B cell (primary cell): ENCODE data around the gene AMPH. TPM values are rescaled to one million over a fixed set of nuclear protein-coding genes. Genes with fewer than 3 reads are reported as not detected.

Experiments
- ATAC-seq: fragments of 200-7000 bp; cut with Tn5 transposase; one replicate; pipeline ENCODE4 v1.10.0; 2021; ENCODE audit warnings: low read depth, mild to moderate bottlenecking, moderate number of reproducible peaks, moderate library complexity
- CTCF ChIA-PET: fragments of 350-600 bp; sonication (Branson Sonifier 250); formaldehyde crosslinking; loops from one replicate; lab custom pipeline; 2021; ENCODE audit warnings: antibody characterized with exemption, inconsistent platforms; lab: Charles Lee
- POLR2A ChIA-PET: fragments of 350-600 bp; sonication (Branson Sonifier 250); formaldehyde crosslinking; loops from one replicate; lab custom pipeline; 2021; ENCODE audit warnings: antibody characterized with exemption; lab: Charles Lee
- DNase-seq: peaks from one replicate; pipeline ENCODE4 v3.0.0; 2013
- H2AFZ ChIP-seq: 2 replicates; pipeline ENCODE4 v1.6.1; 2012; ENCODE audit warnings: mild to moderate bottlenecking, low read depth, low read length; ENCODE audit not compliant: insufficient read depth, poor library complexity, severe bottlenecking
- H3K27ac ChIP-seq, 2 donors: 1 replicate in 1 of 2; 2 replicates in 1 of 2; pipeline ENCODE4 v1.5.1; 2012 to 2013; ENCODE audit warnings: low read length in 2 of 2, mild to moderate bottlenecking in 2 of 2, moderate library complexity in 1 of 2
- H3K27me3 ChIP-seq, 4 experiments: fragments of 200-600 bp in 1 of 4; sonication (generic) in 1 of 4; replicated peaks in 1 of 4; 1 replicate in 2 of 4; 2 replicates in 2 of 4; pipeline versions ENCODE4 v1.6.1 to v1.7.0; 2013 to 2016; ENCODE audit warnings: low read length in 3 of 4, mild to moderate bottlenecking in 2 of 4, mixed read lengths in 1 of 4, moderate library complexity in 1 of 4; ENCODE audit not compliant: insufficient read depth in 4 of 4, control insufficient read depth in 3 of 4; ENCODE audit errors: control extremely low read depth in 1 of 4
- H3K36me3 ChIP-seq, 2 experiments: replicated peaks in 1 of 2; 1 replicate in 1 of 2; 2 replicates in 1 of 2; pipeline versions ENCODE4 v1.6.1 to v1.7.1; 2013; ENCODE audit warnings: low read length in 1 of 2; ENCODE audit not compliant: insufficient read depth in 2 of 2, control insufficient read depth in 1 of 2; ENCODE audit errors: control extremely low read depth in 1 of 2, extremely low read depth in 1 of 2
- H3K4me1 ChIP-seq, 2 donors: fragments of 200-600 bp in 1 of 2; sonication (generic) in 1 of 2; 1 replicate in 1 of 2; 2 replicates in 1 of 2; pipeline versions ENCODE4 v1.5.1 to v1.6.1; 2013 to 2017; ENCODE audit warnings: low read length in 2 of 2; ENCODE audit not compliant: control insufficient read depth in 2 of 2, insufficient read depth in 2 of 2
- H3K4me2 ChIP-seq: replicated peaks from 2 replicates; pipeline ENCODE3; 2012; ENCODE audit warnings: mild to moderate bottlenecking, low read depth, low read length; ENCODE audit not compliant: poor library complexity, severe bottlenecking
- H3K4me3 ChIP-seq, 5 experiments: fragments of 200-600 bp in 1 of 5; sonication (generic) in 1 of 5; 1 replicate in 3 of 5; 2 replicates in 2 of 5; pipeline versions ENCODE4 v1.5.1 to v1.7.0; 2011 to 2016; ENCODE audit warnings: low read length in 4 of 5, mild to moderate bottlenecking in 4 of 5, low read depth in 2 of 5, control low read depth in 1 of 5, moderate library complexity in 1 of 5; ENCODE audit not compliant: insufficient read depth in 1 of 5; ENCODE audit errors: control extremely low read depth in 1 of 5, extremely low read depth in 1 of 5
- H3K79me2 ChIP-seq: fragments of 200-600 bp; sonication (generic); one replicate; pipeline ENCODE4 v1.6.0; 2016; ENCODE audit warnings: low read length; ENCODE audit not compliant: control insufficient read depth, insufficient read depth
- H3K9ac ChIP-seq: fragments of 200-600 bp; sonication (generic); 2 replicates; pipeline ENCODE4 v1.6.1; 2017; ENCODE audit warnings: mild to moderate bottlenecking, low read length, moderate library complexity
- H3K9me3 ChIP-seq, 3 donors: one replicate each; pipeline versions ENCODE4 v1.6.1 to v1.7.1; 2013; ENCODE audit warnings: low read length in 2 of 3; ENCODE audit not compliant: control insufficient read depth in 2 of 3, insufficient read depth in 1 of 3; ENCODE audit errors: control extremely low read depth in 1 of 3
- H4K20me1 ChIP-seq: 2 replicates; pipeline ENCODE4 v1.6.0; 2012; ENCODE audit warnings: mild to moderate bottlenecking, low read length; ENCODE audit not compliant: insufficient read depth, control insufficient read depth, poor library complexity, severe bottlenecking
- H3K27ac Mint-ChIP-seq: one replicate; pipeline ENCODE4 v1.8.0; 2021; ENCODE audit warnings: mixed read lengths
- H3K27me3 Mint-ChIP-seq: one replicate; pipeline ENCODE4 v1.8.0; 2021; ENCODE audit warnings: mixed read lengths
- H3K4me1 Mint-ChIP-seq: one replicate; pipeline ENCODE4 v1.8.0; 2021; ENCODE audit warnings: mixed read lengths
- H3K4me3 Mint-ChIP-seq: one replicate; pipeline ENCODE4 v1.8.0; 2021; ENCODE audit warnings: mixed read lengths
- H3K9me3 Mint-ChIP-seq: one replicate; pipeline ENCODE4 v1.8.0; 2022; ENCODE audit warnings: mixed read lengths; ENCODE audit not compliant: insufficient read depth
- EZH2 ChIP-seq: IDR thresholded peaks from 2 replicates; pipeline ENCODE4 v1.6.1; 2012; ENCODE audit warnings: borderline replicate concordance, low read depth, mild to moderate bottlenecking, moderate library complexity, low read length; ENCODE audit not compliant: insufficient read depth, poor library complexity, severe bottlenecking
- WGBS: methylation state at CpG from one replicate; pipeline ENCODE4 v1.1.5; 2013; ENCODE audit warnings: missing lambda C conversion rate; ENCODE audit not compliant: insufficient coverage; 5-methylcytosine and 5-hydroxymethylcytosine counted together
- intact Hi-C: fragments of 100-400 bp; cut with micrococcal nuclease; formaldehyde crosslinking; loops from one replicate; pipeline ENCODE4 v1.10.0; 2022
- polyA plus RNA-seq: library from polyadenylated mRNA; depleted of rRNA; stranded (reverse); fragments of >200 nt; gene quantifications from 2 replicates; pipeline ENCODE4 v1.2.3, GENCODE V29; 2012
- total RNA-seq, 2 donors: library from RNA; stranded (reverse); fragments of 120-200 nt in 1 of 2; gene quantifications; 1 replicate in 1 of 2; 2 replicates in 1 of 2; pipeline versions ENCODE4 v1.2.3 to v1.2.4, GENCODE V29; 2013 to 2022
- TF ChIP-seq, protein P1 (sequence below): fragments of 200-600 bp; IDR thresholded peaks from one replicate; pipeline ENCODE4 v1.8.0; 2022; ENCODE audit warnings: antibody characterized with exemption, mild to moderate bottlenecking

The AMPH gene
- total and polyA plus RNA-seq, 2 donors (not counting 1 experiment from before 2014, with no cell fraction given): not detected

DNA sequence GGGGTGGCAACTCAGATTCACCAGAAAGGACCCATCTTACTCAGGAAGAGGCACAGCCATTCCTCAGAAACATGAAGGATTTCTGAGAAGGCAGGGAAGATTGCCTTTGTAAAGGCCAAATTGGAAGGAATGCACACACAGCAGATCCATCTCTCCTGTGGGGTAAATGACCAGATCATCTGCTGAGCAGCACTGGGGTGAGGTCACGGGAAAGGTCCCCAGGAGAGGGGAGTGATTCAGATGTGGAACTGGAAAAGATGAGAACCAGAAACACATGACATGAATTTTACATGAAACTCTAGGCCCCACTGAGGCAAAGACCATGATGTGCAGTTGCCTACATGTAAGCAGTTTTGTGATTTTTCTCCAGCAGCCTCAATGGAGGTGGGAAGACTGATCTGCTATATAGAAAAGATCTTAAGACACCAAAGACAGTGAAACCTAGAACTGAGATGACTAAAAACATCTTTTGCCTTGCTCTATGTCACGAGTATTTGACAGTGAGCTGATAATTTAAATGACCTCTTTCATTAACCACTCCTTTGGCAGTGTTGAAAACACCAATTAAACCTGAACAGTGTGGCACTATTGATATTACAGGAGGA, 91.6 kb downstream of the AMPH start:
- no peak overlapping the region for H3K27ac Mint-ChIP-seq
- POLR2A ChIA-PET: no interaction called here
- Histone ChIP-seq H3K27me3 (peaks cover 0 to 3% (median under 1%) of the 10 kb centered on the region in 4 experiments), H3K9ac (no peak overlapping the region), H3K79me2 (no peaks in the 10 kb centered on the region), H2AFZ (no peak overlapping the region), H3K4me3 (no peak overlapping the region), H3K9me3 (no peaks in the 10 kb centered on the region), H3K4me2 (no peak overlapping the region), H3K27ac (no peak overlapping the region), H3K36me3 (no peaks in the 10 kb centered on the region), H3K4me1 (no peaks in the 10 kb centered on the region), H4K20me1 (no peaks in the 10 kb centered on the region)
- no peaks in the 10 kb centered on the region for H3K4me1 Mint-ChIP-seq
- H3K27me3 Mint-ChIP-seq: peaks cover 5% of the 10 kb centered on the region
- DNase-seq (no peak), ATAC-seq (no peak)
- H3K4me3 Mint-ChIP-seq: no peak overlapping the region
- no peak for TF ChIP-seq EZH2
- TF ChIP-seq, protein P1, sequence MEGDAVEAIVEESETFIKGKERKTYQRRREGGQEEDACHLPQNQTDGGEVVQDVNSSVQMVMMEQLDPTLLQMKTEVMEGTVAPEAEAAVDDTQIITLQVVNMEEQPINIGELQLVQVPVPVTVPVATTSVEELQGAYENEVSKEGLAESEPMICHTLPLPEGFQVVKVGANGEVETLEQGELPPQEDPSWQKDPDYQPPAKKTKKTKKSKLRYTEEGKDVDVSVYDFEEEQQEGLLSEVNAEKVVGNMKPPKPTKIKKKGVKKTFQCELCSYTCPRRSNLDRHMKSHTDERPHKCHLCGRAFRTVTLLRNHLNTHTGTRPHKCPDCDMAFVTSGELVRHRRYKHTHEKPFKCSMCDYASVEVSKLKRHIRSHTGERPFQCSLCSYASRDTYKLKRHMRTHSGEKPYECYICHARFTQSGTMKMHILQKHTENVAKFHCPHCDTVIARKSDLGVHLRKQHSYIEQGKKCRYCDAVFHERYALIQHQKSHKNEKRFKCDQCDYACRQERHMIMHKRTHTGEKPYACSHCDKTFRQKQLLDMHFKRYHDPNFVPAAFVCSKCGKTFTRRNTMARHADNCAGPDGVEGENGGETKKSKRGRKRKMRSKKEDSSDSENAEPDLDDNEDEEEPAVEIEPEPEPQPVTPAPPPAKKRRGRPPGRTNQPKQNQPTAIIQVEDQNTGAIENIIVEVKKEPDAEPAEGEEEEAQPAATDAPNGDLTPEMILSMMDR: no peak
- CTCF ChIA-PET: interaction anchor here (0.5 kb wide), 1 partner anchor 13 kb away, joined by 3 read pairs; no protein-coding TSS in a partner anchor
- H3K9me3 Mint-ChIP-seq: no peaks in the 10 kb centered on the region
- WGBS: 83% methylated on average over 1 of the region's 2 CpGs
- intact Hi-C loops: loop anchor here (5.0 kb wide), 1 partner anchor 142 kb away; no protein-coding TSS in a partner anchor

DNA sequence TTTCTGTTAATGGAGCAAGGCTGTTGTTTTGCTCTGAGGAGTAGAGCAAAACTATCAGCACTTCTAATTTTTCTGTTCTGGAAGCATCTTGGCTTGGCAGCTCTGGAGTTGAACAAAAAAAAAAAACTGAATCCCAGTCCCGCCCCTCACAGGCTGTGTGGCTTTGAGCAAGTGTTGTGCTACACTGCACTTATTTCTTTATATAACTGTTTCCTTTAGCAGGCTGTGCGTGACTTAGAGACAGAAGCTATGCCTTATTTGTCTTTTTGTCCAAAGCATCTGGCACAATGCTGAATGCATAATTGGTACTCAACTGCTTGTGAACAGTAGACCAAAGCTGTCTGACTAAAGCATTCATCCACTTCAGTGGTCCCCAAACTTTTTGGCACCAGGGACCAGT, 96.1 kb downstream of the AMPH start:
- H3K36me3 ChIP-seq: no peaks in the 10 kb centered on the region
- no peak overlapping the region for H3K4me3 ChIP-seq
- ATAC-seq: no peak
- WGBS: 100% methylated on average over 1 of the region's 2 CpGs
- no peak for TF ChIP-seq EZH2
- TF ChIP-seq, protein P1: no peak
- peaks cover 0 to 3% of the 10 kb centered on the region in 2 donors for H3K4me1 ChIP-seq
- no peak overlapping the region for H3K27ac ChIP-seq
- H3K79me2 ChIP-seq: no peaks in the 10 kb centered on the region
- H2AFZ ChIP-seq: no peak overlapping the region
- H3K27me3 Mint-ChIP-seq: peaks cover 17% of the 10 kb centered on the region
- H3K9me3 Mint-ChIP-seq: no peaks in the 10 kb centered on the region
- peaks cover 0 to 3% (median under 1%) of the 10 kb centered on the region in 4 experiments for H3K27me3 ChIP-seq
- no peak overlapping the region for H3K9ac ChIP-seq
- POLR2A ChIA-PET: no interaction called here
- no peak for DNase-seq
- H3K9me3 ChIP-seq: no peaks in the 10 kb centered on the region
- CTCF ChIA-PET: no interaction called here
- intact Hi-C loops: no loop called here
- H3K4me1 Mint-ChIP-seq: peaks cover 7% of the 10 kb centered on the region
- no peak overlapping the region for H3K4me3 Mint-ChIP-seq
- H3K27ac Mint-ChIP-seq: no peak overlapping the region
- H4K20me1 ChIP-seq: no peaks in the 10 kb centered on the region
- no peak overlapping the region for H3K4me2 ChIP-seq
